Measurements from ENCODE around the gene LDHB. TPM values are rescaled to one million over a fixed set of nuclear protein-coding genes. Genes with fewer than 3 reads are reported as not detected.

LDHB gene
- 1,436 to 1,656 TPM (median 1,531 TPM) in 5 replicates for total RNA-seq (2022; extraction: Qiagen RNA extraction; ENCODE audit: low read depth)

DNA sequence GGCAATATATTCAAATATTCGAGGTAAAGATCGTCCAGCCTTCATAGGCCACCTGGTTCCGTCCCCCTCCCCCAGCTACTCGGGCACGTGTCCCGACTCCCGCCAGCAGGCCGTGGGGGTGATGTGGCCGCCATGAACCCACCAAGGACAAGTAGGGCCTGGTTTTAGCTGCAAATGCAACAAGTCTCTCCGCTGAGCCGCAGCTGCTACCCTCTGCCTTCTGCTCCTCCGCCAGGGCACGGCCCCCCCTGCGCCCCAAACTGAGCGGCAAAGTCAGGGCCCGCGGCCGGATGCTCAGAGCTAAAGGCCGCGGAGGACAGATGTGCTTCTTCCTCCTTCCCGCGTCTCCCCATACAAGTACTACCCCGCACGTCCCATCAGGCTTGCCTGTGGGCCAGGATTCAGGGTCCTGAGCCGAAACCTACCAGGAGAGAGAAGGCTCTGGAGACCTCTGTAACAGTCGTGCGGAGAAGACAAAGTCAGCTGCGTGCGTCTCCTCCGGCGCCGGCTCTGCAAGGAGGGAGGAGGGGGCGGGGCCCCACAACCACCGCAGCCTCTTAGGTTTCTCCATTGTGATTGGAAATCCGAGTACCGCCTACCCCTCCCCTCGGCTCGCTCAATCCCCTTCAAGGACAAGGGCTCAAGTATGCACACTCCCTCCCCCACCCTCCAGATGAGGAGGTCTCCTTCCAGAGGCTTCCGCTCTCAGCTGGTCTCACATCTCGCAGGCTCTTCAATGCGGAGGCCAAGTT, at the start of gene LDHB:
TSS of gene LDHB (minus strand) at position 517 of the 752 bp plus-strand sequence. CDS start 3,171 bp downstream, outside the sequence.

GRCh38 chr12:21604245-21605101, 53.2 kb downstream of the LDHB start, which contains the start of gene GYS2:
Gene GYS2, minus strand, starts transcription at chr12:21604847. Its CDS starts 255 bp downstream, at chr12:21604592.

Other genes with a start within 250 kb of the LDHB start
- 5.4 to 7.6 TPM (median 6.5 TPM) in 5 replicates for gene PYROXD1, start 220.2 kb downstream of the LDHB start, total RNA-seq (2022; extraction: Qiagen RNA extraction; ENCODE audit: low read depth)
- 44.6 to 85.4 TPM (median 58.4 TPM) in 5 replicates for gene RECQL, start 156.2 kb downstream of the LDHB start, total RNA-seq (2022; extraction: Qiagen RNA extraction; ENCODE audit: low read depth)
- 79.9 to 91.8 TPM (median 87.8 TPM) in 5 replicates for gene GOLT1B, start 156.1 kb downstream of the LDHB start, total RNA-seq (2022; extraction: Qiagen RNA extraction; ENCODE audit: low read depth)
- gene SPX, start 131.5 kb downstream of the LDHB start, total RNA-seq (2022; extraction: Qiagen RNA extraction; ENCODE audit: low read depth) = 1.3 to 2.1 TPM (median 2.0 TPM) in 5 replicates
- not detected in 5 replicates for gene GYS2, start 53.0 kb downstream of the LDHB start, total RNA-seq (2022; extraction: Qiagen RNA extraction; ENCODE audit: low read depth)
- gene KCNJ8, start 116.9 kb upstream of the LDHB start, total RNA-seq (2022; extraction: Qiagen RNA extraction; ENCODE audit: low read depth) = 0.22 to 0.70 TPM (median 0.41 TPM) in 5 replicates

Measured in A549 treated with CpdA at 1 μM for 4 hours (cell line).